Endothelial cell (in vitro differentiated cells): ENCODE measurements around the gene FBXL17. TPM values are rescaled to one million over a fixed set of nuclear protein-coding genes. Genes with fewer than 3 reads are reported as not detected.

ENCODE experiments used
- DNase-seq: peaks from one replicate; pipeline ENCODE4 v3.0.0; 2021; ENCODE audit warnings: low spot score
- H3K27ac Mint-ChIP-seq: one replicate; pipeline ENCODE4 v1.8.0; 2021; ENCODE audit warnings: mixed read lengths, inconsistent platforms; ENCODE audit not compliant: unreplicated experiment
- H3K27me3 Mint-ChIP-seq: one replicate; pipeline ENCODE4 v1.8.0; 2021; ENCODE audit warnings: mild to moderate bottlenecking, moderate library complexity, mixed read lengths, inconsistent platforms; ENCODE audit not compliant: unreplicated experiment
- H3K36me3 Mint-ChIP-seq: one replicate; pipeline ENCODE4 v1.8.0; 2021; ENCODE audit warnings: mild to moderate bottlenecking, low read depth, mixed read lengths, inconsistent platforms; ENCODE audit not compliant: unreplicated experiment
- H3K4me1 Mint-ChIP-seq: one replicate; pipeline ENCODE4 v1.8.0; 2021; ENCODE audit warnings: mild to moderate bottlenecking, mixed read lengths, inconsistent platforms; ENCODE audit not compliant: unreplicated experiment
- H3K4me3 Mint-ChIP-seq: one replicate; pipeline ENCODE4 v1.8.0; 2021; ENCODE audit warnings: mild to moderate bottlenecking, mixed read lengths, inconsistent platforms; ENCODE audit not compliant: unreplicated experiment
- H3K9me3 Mint-ChIP-seq: one replicate; pipeline ENCODE4 v1.8.0; 2021; ENCODE audit warnings: mixed read lengths, inconsistent platforms; ENCODE audit not compliant: unreplicated experiment
- CTCF ChIP-seq: fragments of 200-600 bp; sonication (generic); IDR thresholded peaks from one replicate; pipeline ENCODE4 v1.5.0; 2021; ENCODE audit warnings: antibody characterized with exemption; ENCODE audit not compliant: unreplicated experiment
- total RNA-seq: library from RNA; stranded (reverse); fragmentation: NEBNext Ultra II Directional; extraction: Animal tissue kit (Norgen Biotek cat#: 25700); gene quantifications from one replicate; pipeline ENCODE4 v1.2.1, GENCODE V29; 2021; ENCODE audit not compliant: unreplicated experiment

Gene FBXL17
- total RNA-seq, 1 donor from 2014 or later, result 14.9 TPM

GRCh38 chr5:107943923-107944322 lies 438.0 kb downstream of the FBXL17 start:
- Mint-ChIP-seq H3K27ac (no peak overlapping the region), H3K4me3 (no peak overlapping the region), H3K36me3 (no peaks in the 10 kb centered on the region), H3K4me1 (no peaks in the 10 kb centered on the region), H3K27me3 (peaks cover 2% of the 10 kb centered on the region), H3K9me3 (no peaks in the 10 kb centered on the region)
- TF ChIP-seq CTCF, result no peak
- DNase-seq, result no peak

- Mint-ChIP-seq H3K36me3 (no peaks in the 10 kb centered on the region), H3K9me3 (no peaks in the 10 kb centered on the region), H3K4me1 (no peaks in the 10 kb centered on the region), H3K4me3 (no peak overlapping the region), H3K27ac (no peak overlapping the region), H3K27me3 (peaks cover 2% of the 10 kb centered on the region)
- no peak for DNase-seq
- TF ChIP-seq CTCF, result no peak
These were observed 440.9 kb downstream of the FBXL17 start for GRCh38 chr5:107941036-107941435.

- DNase-seq, result no peak
- no peak for TF ChIP-seq CTCF
- H3K4me1 Mint-ChIP-seq, result peaks cover 4% of the 10 kb centered on the region
- no peaks in the 10 kb centered on the region for H3K9me3 Mint-ChIP-seq
- H3K27ac Mint-ChIP-seq, result no peak overlapping the region
- H3K36me3 Mint-ChIP-seq, result no peaks in the 10 kb centered on the region
- H3K4me3 Mint-ChIP-seq, result no peak overlapping the region
- H3K27me3 Mint-ChIP-seq, result peaks cover 3% of the 10 kb centered on the region
These were observed 444.1 kb downstream of the FBXL17 start for GRCh38 chr5:107937651-107938355.

- no peak for TF ChIP-seq CTCF
- Mint-ChIP-seq H3K27me3 (peaks cover 3% of the 10 kb centered on the region), H3K36me3 (no peaks in the 10 kb centered on the region), H3K4me1 (peaks cover 4% of the 10 kb centered on the region), H3K27ac (no peak overlapping the region), H3K4me3 (no peak overlapping the region), H3K9me3 (no peaks in the 10 kb centered on the region)
- no peak for DNase-seq
These were observed 444.7 kb downstream of the FBXL17 start for GRCh38 chr5:107937204-107937603.

- TF ChIP-seq CTCF, result no peak
- Mint-ChIP-seq H3K9me3 (no peaks in the 10 kb centered on the region), H3K27me3 (peaks cover 3% of the 10 kb centered on the region), H3K4me1 (peaks cover 4% of the 10 kb centered on the region), H3K4me3 (no peak overlapping the region), H3K27ac (no peak overlapping the region), H3K36me3 (no peaks in the 10 kb centered on the region)
- DNase-seq, result no peak
These were observed 445.4 kb downstream of the FBXL17 start for GRCh38 chr5:107936515-107936914.
